Astrocyte (in vitro differentiated cells and primary cell): ENCODE measurements around the gene SPSB3. TPM values are rescaled to one million over a fixed set of nuclear protein-coding genes. Genes with fewer than 3 reads are reported as not detected.

Experiments
- DNase-seq: peaks from one replicate; pipeline ENCODE4 v3.0.0-alpha.2; 2010; ENCODE audit warnings: low read depth
- FAIRE-seq: peaks from 2 replicates; lab custom pipeline; 2011; peaks lifted over from hg19 to GRCh38; lab: Jason Lieb, UNC
- H2AFZ ChIP-seq: 2 replicates; pipeline ENCODE4 v1.6.0; 2012; ENCODE audit warnings: low read depth, low read length, inconsistent platforms
- H3K27ac ChIP-seq: 2 replicates; pipeline ENCODE4 v1.5.1; 2011; ENCODE audit warnings: low read depth, low read length, inconsistent platforms
- H3K27me3 ChIP-seq: 2 replicates; pipeline ENCODE4 v1.6.0; 2011; ENCODE audit warnings: low read length, inconsistent platforms; ENCODE audit not compliant: insufficient read depth
- H3K36me3 ChIP-seq: 2 replicates; pipeline ENCODE4 v1.5.1; 2011; ENCODE audit warnings: low read length, inconsistent platforms; ENCODE audit not compliant: insufficient read depth
- H3K4me1 ChIP-seq: 2 replicates; pipeline ENCODE4 v1.5.1; 2011; ENCODE audit warnings: low read length, inconsistent platforms; ENCODE audit not compliant: insufficient read depth
- H3K4me2 ChIP-seq: 2 replicates; pipeline ENCODE4 v1.6.0; 2012; ENCODE audit warnings: low read length, inconsistent platforms
- H3K4me3 ChIP-seq: 2 replicates; pipeline ENCODE4 v1.5.1; 2011; ENCODE audit warnings: low read depth, mild to moderate bottlenecking, low read length, inconsistent platforms; ENCODE audit not compliant: insufficient read depth
- H3K79me2 ChIP-seq: 2 replicates; pipeline ENCODE4 v1.6.0; 2012; ENCODE audit warnings: mild to moderate bottlenecking, low read length, inconsistent platforms; ENCODE audit not compliant: insufficient read depth
- H3K9ac ChIP-seq: 2 replicates; pipeline ENCODE4 v1.6.0; 2012; ENCODE audit warnings: mild to moderate bottlenecking, low read length, inconsistent platforms
- H3K9me3 ChIP-seq: 2 replicates; pipeline ENCODE4 v1.5.1; 2012; ENCODE audit warnings: low read depth, mild to moderate bottlenecking, low read length, inconsistent platforms; ENCODE audit not compliant: insufficient read depth
- H4K20me1 ChIP-seq: 2 replicates; pipeline ENCODE4 v1.6.0; 2012; ENCODE audit warnings: low read length, inconsistent platforms; ENCODE audit not compliant: insufficient read depth
- H3K27ac Mint-ChIP-seq: one replicate; pipeline ENCODE4 v1.8.0; 2021; ENCODE audit warnings: mild to moderate bottlenecking, mixed read lengths; ENCODE audit not compliant: unreplicated experiment
- H3K27me3 Mint-ChIP-seq: one replicate; pipeline ENCODE4 v1.8.0; 2021; ENCODE audit warnings: low read depth, mixed read lengths; ENCODE audit not compliant: unreplicated experiment
- H3K36me3 Mint-ChIP-seq: one replicate; pipeline ENCODE4 v1.8.0; 2021; ENCODE audit warnings: low read depth, mixed read lengths; ENCODE audit not compliant: unreplicated experiment
- H3K4me1 Mint-ChIP-seq: one replicate; pipeline ENCODE4 v1.8.0; 2021; ENCODE audit warnings: low read depth, mixed read lengths; ENCODE audit not compliant: unreplicated experiment
- H3K4me3 Mint-ChIP-seq: one replicate; pipeline ENCODE4 v1.8.0; 2021; ENCODE audit warnings: mild to moderate bottlenecking, moderate library complexity, mixed read lengths; ENCODE audit not compliant: unreplicated experiment
- H3K9me3 Mint-ChIP-seq: one replicate; pipeline ENCODE4 v1.8.0; 2021; ENCODE audit warnings: mild to moderate bottlenecking, mixed read lengths; ENCODE audit not compliant: unreplicated experiment
- CTCF ChIP-seq: IDR thresholded peaks from 2 replicates; pipeline ENCODE4 v1.5.1; 2011; ENCODE audit warnings: low read depth, mild to moderate bottlenecking, inconsistent platforms, low read length, moderate library complexity; ENCODE audit not compliant: insufficient read depth
- EZH2 ChIP-seq: IDR thresholded peaks from 2 replicates; pipeline ENCODE4 v1.6.1; 2012; ENCODE audit warnings: mild to moderate bottlenecking, low read length, inconsistent platforms; ENCODE audit not compliant: insufficient read depth
- total RNA-seq: library from RNA; stranded (reverse); gene quantifications from 2 replicates; pipeline ENCODE4 v1.2.1, GENCODE V29; 2021

The SPSB3 gene
- total RNA-seq, 1 donor from 2014 or later: 23.3 TPM

- peaks cover 25% of the 10 kb centered on the region for H3K79me2 ChIP-seq
- H3K4me2 ChIP-seq: no peak overlapping the region
- DNase-seq (no peak), FAIRE-seq (no peak)
- Mint-ChIP-seq H3K27me3 (no peaks in the 10 kb centered on the region), H3K9me3 (no peaks in the 10 kb centered on the region), H3K4me1 (no peaks in the 10 kb centered on the region), H3K27ac (no peak overlapping the region), H3K4me3 (no peak overlapping the region), H3K36me3 (peaks cover 3% of the 10 kb centered on the region)
- no peak overlapping the region for H3K27ac ChIP-seq
- no peaks in the 10 kb centered on the region for H3K4me1 ChIP-seq
- no peak overlapping the region for H2AFZ ChIP-seq
- H3K27me3 ChIP-seq: no peaks in the 10 kb centered on the region
- H4K20me1 ChIP-seq: peaks cover 20% of the 10 kb centered on the region
- H3K9me3 ChIP-seq: no peaks in the 10 kb centered on the region
- no peak overlapping the region for H3K4me3 ChIP-seq
- no peak for TF ChIP-seq EZH2
- TF ChIP-seq CTCF: no peak
- no peaks in the 10 kb centered on the region for H3K36me3 ChIP-seq
- H3K9ac ChIP-seq: no peak overlapping the region
Measured at GRCh38 chr16:1790611-1791255, 8.4 kb upstream of the SPSB3 start.

GRCh38 chr16:1790261-1790610 lies 7.9 kb upstream of the SPSB3 start:
- Histone ChIP-seq H3K4me2 (no peak overlapping the region), H3K4me1 (no peaks in the 10 kb centered on the region), H3K36me3 (no peaks in the 10 kb centered on the region), H3K79me2 (peaks cover 30% of the 10 kb centered on the region), H3K9ac (no peak overlapping the region), H3K27ac (no peak overlapping the region), H3K9me3 (no peaks in the 10 kb centered on the region), H4K20me1 (peaks cover 25% of the 10 kb centered on the region), H3K4me3 (no peak overlapping the region), H3K27me3 (no peaks in the 10 kb centered on the region), H2AFZ (no peak overlapping the region)
- TF ChIP-seq CTCF: no peak
- no peak for TF ChIP-seq EZH2
- H3K27ac Mint-ChIP-seq: no peak overlapping the region
- no peaks in the 10 kb centered on the region for H3K9me3 Mint-ChIP-seq
- H3K36me3 Mint-ChIP-seq: peaks cover under 1% of the 10 kb centered on the region
- DNase-seq (no peak), FAIRE-seq (no peak)
- no peak overlapping the region for H3K4me3 Mint-ChIP-seq
- H3K4me1 Mint-ChIP-seq: no peaks in the 10 kb centered on the region
- no peaks in the 10 kb centered on the region for H3K27me3 Mint-ChIP-seq

- Mint-ChIP-seq H3K4me3 (no peak overlapping the region), H3K9me3 (no peaks in the 10 kb centered on the region), H3K4me1 (no peaks in the 10 kb centered on the region), H3K27ac (no peak overlapping the region), H3K27me3 (no peaks in the 10 kb centered on the region), H3K36me3 (no peaks in the 10 kb centered on the region)
- no peaks in the 10 kb centered on the region for H3K9me3 ChIP-seq
- no peak for FAIRE-seq
- peaks cover 2% of the 10 kb centered on the region for H3K36me3 ChIP-seq
- H4K20me1 ChIP-seq: peaks cover 28% of the 10 kb centered on the region
- H3K4me1 ChIP-seq: no peaks in the 10 kb centered on the region
- H3K27me3 ChIP-seq: no peaks in the 10 kb centered on the region
- no peak for TF ChIP-seq CTCF
- TF ChIP-seq EZH2: no peak
- H3K9ac ChIP-seq: no peak overlapping the region
- H3K27ac ChIP-seq: no peak overlapping the region
- DNase-seq: no peak
- no peak overlapping the region for H3K4me2 ChIP-seq
- H2AFZ ChIP-seq: no peak overlapping the region
- H3K79me2 ChIP-seq: peaks cover 36% of the 10 kb centered on the region
- no peak overlapping the region for H3K4me3 ChIP-seq
Measured at GRCh38 chr16:1789643-1790045, 7.3 kb upstream of the SPSB3 start.
